Upper lobe of left lung (tissue), 6 donors: ENCODE results near the gene TGFBR3L. TPM values are rescaled to one million over a fixed set of nuclear protein-coding genes. Genes with fewer than 3 reads are reported as not detected.

Experiments
- ATAC-seq, 2 donors: fragments of 200-7000 bp; cut with Tn5 transposase; one replicate each; pipeline ENCODE4 v1.9.1; 2022; ENCODE audit warnings: mild to moderate bottlenecking in 2 of 2, moderate library complexity in 2 of 2; ENCODE audit not compliant: low FRiP score in 2 of 2
- DNase-seq, 2 donors: peaks; one replicate each; pipeline ENCODE4 v3.0.0-alpha.2; 2019 to 2020
- H3K27ac ChIP-seq, 4 donors: fragments of 200-600 bp; sonication (generic); one replicate each; pipeline ENCODE4 v1.5.1; 2016 to 2019
- H3K27me3 ChIP-seq, 4 donors: fragments of 200-600 bp; sonication (generic); one replicate each; pipeline ENCODE4 v1.5.1; 2017 to 2019
- H3K36me3 ChIP-seq, 4 donors: fragments of 200-600 bp; sonication (generic); one replicate each; pipeline ENCODE4 v1.5.1; 2016 to 2019
- H3K4me1 ChIP-seq, 4 donors: fragments of 200-600 bp; sonication (generic); one replicate each; pipeline ENCODE4 v1.5.1; 2018 to 2019
- H3K4me3 ChIP-seq, 4 donors: fragments of 200-600 bp; sonication (generic); one replicate each; pipeline ENCODE4 v1.5.1; 2017 to 2019; ENCODE audit warnings: mild to moderate bottlenecking in 2 of 4, moderate library complexity in 1 of 4
- H3K9me3 ChIP-seq, 4 donors: fragments of 200-600 bp; sonication (generic); one replicate each; pipeline ENCODE4 v1.5.1; 2018 to 2019
- EP300 ChIP-seq, 4 donors: sonication (generic); formaldehyde crosslinking; IDR thresholded peaks; one replicate each; pipeline ENCODE4 v1.5.1; 2017; ENCODE audit warnings: antibody characterized with exemption in 4 of 4, control low read depth in 2 of 4
- POLR2A ChIP-seq, 4 donors: fragments of 450-650 bp; IDR thresholded peaks; one replicate each; pipeline ENCODE4 v1.5.1; 2016 to 2017; ENCODE audit warnings: antibody characterized with exemption in 4 of 4, mild to moderate bottlenecking in 2 of 4
- POLR2AphosphoS5 ChIP-seq, 2 donors: sonication (generic); formaldehyde crosslinking; IDR thresholded peaks; one replicate each; pipeline ENCODE4 v1.5.1; 2017; ENCODE audit warnings: antibody characterized with exemption in 2 of 2
- WGBS, 2 donors: methylation state at CpG; one replicate each; pipeline ENCODE4 v1.1.5; 2017 to 2018; 5-methylcytosine and 5-hydroxymethylcytosine counted together
- total RNA-seq, 6 donors: library from RNA; depleted of rRNA in 4 of 6; stranded (reverse); fragments of >200 nt in 4 of 6; gene quantifications; one replicate each; pipeline versions ENCODE4 v1.1.0 to v1.2.1, GENCODE V29; 2016 to 2021
- TF ChIP-seq, protein P1 (sequence below), 6 experiments: fragments of 450-650 bp in 4 of 6; fragments of 200-600 bp in 2 of 6; sonication (generic) in 2 of 6; IDR thresholded peaks; one replicate each; pipeline ENCODE4 v1.5.1; 2016 to 2019; ENCODE audit warnings: antibody characterized with exemption in 6 of 6
- donor health status: DM: no; HTN: no; CAD: no; lungs with moderate emphysema.
- donor health status: DM: no; HTN: yes; CAD: no; lungs with severe emphysema.

TGFBR3L gene
- total RNA-seq, 6 donors from 2014 or later = 0.37 to 1.1 TPM; not detected in 4

DNA sequence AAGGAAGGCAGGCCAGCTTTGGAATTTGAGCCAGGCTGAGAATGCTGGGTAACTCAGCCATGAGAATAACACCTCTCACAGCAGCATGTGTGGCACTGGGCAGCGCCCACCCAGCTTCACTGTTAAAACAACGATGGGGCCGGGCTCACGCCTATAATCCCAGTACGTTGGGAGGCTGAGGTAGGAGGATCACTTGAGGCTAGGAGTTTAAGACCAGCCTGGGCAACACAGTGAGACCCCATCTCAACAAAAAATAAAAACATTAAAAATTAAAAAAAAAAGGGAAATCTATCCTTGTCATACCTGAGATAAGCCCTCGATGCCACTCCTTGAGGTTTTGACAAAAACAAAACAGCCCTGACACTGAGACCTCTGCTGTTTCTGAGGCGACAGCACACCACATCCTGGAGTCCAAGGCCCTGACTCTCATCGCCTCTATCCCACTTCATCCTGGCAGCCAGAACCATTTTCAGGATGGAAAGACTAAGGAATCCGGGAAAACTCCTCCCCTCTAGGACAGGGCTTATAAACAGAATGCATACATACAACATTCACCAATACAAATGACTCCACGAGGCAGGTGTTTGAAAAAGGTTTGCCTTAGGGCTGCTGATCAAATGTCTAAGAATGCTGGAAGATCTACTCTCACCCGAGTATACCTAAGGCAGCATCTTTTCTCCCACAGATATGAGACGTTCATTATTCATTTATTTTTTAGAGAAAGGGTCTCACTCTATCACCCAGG is 51.5 kb downstream of the TGFBR3L start:
- H3K4me1 ChIP-seq = no peaks in the 10 kb centered on the region
- DNase-seq (no peak), ATAC-seq (no peak)
- 83 to 90% methylated on average over 12 of the region's 12 CpGs for WGBS, 2 donors
- no peaks in the 10 kb centered on the region for H3K27me3 ChIP-seq
- H3K27ac ChIP-seq = no peak overlapping the region
- peaks cover 5 to 94% (median 78%) of the 10 kb centered on the region in 4 donors for H3K36me3 ChIP-seq
- TF ChIP-seq, protein P1, sequence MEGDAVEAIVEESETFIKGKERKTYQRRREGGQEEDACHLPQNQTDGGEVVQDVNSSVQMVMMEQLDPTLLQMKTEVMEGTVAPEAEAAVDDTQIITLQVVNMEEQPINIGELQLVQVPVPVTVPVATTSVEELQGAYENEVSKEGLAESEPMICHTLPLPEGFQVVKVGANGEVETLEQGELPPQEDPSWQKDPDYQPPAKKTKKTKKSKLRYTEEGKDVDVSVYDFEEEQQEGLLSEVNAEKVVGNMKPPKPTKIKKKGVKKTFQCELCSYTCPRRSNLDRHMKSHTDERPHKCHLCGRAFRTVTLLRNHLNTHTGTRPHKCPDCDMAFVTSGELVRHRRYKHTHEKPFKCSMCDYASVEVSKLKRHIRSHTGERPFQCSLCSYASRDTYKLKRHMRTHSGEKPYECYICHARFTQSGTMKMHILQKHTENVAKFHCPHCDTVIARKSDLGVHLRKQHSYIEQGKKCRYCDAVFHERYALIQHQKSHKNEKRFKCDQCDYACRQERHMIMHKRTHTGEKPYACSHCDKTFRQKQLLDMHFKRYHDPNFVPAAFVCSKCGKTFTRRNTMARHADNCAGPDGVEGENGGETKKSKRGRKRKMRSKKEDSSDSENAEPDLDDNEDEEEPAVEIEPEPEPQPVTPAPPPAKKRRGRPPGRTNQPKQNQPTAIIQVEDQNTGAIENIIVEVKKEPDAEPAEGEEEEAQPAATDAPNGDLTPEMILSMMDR (IDR thresholded peaks at IDR 0.05) = no peak
- TF ChIP-seq POLR2AphosphoS5 (IDR thresholded peaks at IDR 0.05) = no peak
- TF ChIP-seq POLR2A (IDR thresholded peaks at IDR 0.05) = no peak
- TF ChIP-seq EP300 (IDR thresholded peaks at IDR 0.05) = no peak
- H3K4me3 ChIP-seq = no peak overlapping the region
- no peaks in the 10 kb centered on the region for H3K9me3 ChIP-seq

DNA sequence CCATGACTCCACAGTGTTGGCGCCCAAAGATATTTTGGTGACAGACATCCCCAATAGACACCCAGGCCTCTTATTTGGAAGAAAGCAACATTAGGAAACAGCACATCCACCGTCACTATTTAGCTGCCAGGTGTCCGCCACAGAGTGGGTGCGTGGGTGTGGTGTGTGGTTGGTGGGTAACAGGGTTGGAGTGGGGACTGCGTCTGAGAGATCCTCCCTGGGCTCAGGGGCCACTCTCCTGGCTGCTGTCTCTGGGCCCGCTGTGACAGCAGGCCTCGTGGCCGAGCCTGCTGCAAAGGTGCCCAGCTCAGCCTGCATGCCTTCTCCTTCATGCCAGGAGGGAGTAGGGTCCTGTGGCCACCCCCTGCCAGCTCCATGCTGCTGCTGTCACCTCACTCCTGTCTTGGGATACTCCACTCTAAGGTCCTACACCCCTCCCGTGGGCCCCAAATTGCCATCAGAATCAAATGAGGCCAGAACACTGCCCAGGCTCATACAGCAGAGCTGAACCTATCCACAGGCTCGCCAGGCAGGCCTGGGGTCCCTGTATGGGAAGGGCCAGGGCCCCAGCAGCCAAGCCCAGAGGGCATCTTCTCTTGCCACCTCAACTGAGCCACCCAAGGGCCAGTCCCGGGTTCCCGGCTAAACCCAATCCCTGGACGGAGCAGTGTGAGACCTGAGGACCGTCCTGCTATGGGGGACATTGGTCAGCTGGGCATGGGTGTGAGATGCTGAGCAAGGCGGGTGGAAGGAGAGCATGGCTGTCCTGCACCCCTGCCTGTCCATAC is 53.6 kb downstream of the TGFBR3L start:
- DNase-seq = no peak
- Histone ChIP-seq H3K27ac (no peak overlapping the region), H3K36me3 (peaks cover 5 to 94% (median 71%) of the 10 kb centered on the region in 4 donors), H3K4me3 (no peak overlapping the region), H3K27me3 (no peaks in the 10 kb centered on the region), H3K9me3 (no peaks in the 10 kb centered on the region), H3K4me1 (no peaks in the 10 kb centered on the region)
- TF ChIP-seq, protein P1 (IDR thresholded peaks at IDR 0.05) = no peak
- TF ChIP-seq POLR2AphosphoS5 (IDR thresholded peaks at IDR 0.05) (no peak), POLR2A (IDR thresholded peaks at IDR 0.05) (no peak)
- WGBS, 2 donors = 91 to 95% methylated on average over 13 of the region's 15 CpGs
- no peak for ATAC-seq

Other genes starting within 250 kb of the TGFBR3L start
- gene RETN, start 245.8 kb upstream of the TGFBR3L start, total RNA-seq = 10 to 100 TPM in 3 of 6 donors, 1 to 10 TPM in 3; 2.5 to 59.2 (median 13.8) TPM
- 100 to 1,000 TPM in 2 of 6 donors, 10 to 100 TPM in 3, 1 to 10 TPM in 1; 9.4 to 160 (median 36.6) TPM for gene MCEMP1, start 237.7 kb upstream of the TGFBR3L start, total RNA-seq
- gene TRAPPC5, start 234.0 kb upstream of the TGFBR3L start, total RNA-seq = 100 to 1,000 TPM in 1 of 6 donors, 10 to 100 TPM in 5; 33.9 to 105 (median 52.0) TPM
- 1 to 10 TPM in 1 of 6 donors, under 1 TPM in 1, not detected in 4; 0.83 to 2.9 TPM for gene FCER2, start 212.7 kb upstream of the TGFBR3L start, total RNA-seq
- 1 to 10 TPM in 3 of 6 donors, under 1 TPM in 1, not detected in 2; 0.40 to 2.5 (median 1.5) TPM for gene CLEC4G, start 182.7 kb upstream of the TGFBR3L start, total RNA-seq
- gene CD209, start 167.3 kb upstream of the TGFBR3L start, total RNA-seq = 10 to 100 TPM in 1 of 6 donors, 1 to 10 TPM in 3, under 1 TPM in 2; 0.55 to 14.8 (median 1.7) TPM
- gene CLEC4M, start 151.6 kb upstream of the TGFBR3L start, total RNA-seq = 1 to 10 TPM in 4 of 6 donors, under 1 TPM in 1, not detected in 1; 0.86 to 7.4 (median 3.1) TPM
- gene EVI5L, start 84.6 kb upstream of the TGFBR3L start, total RNA-seq = 10 to 100 TPM; 12.0 to 24.1 (median 15.6) TPM
- gene PRR36, start 40.4 kb upstream of the TGFBR3L start, total RNA-seq = 1 to 10 TPM in 5 of 6 donors, under 1 TPM in 1; 0.46 to 9.4 (median 2.7) TPM
- gene LRRC8E, start 26.3 kb upstream of the TGFBR3L start, total RNA-seq = 10 to 100 TPM in 1 of 6 donors, 1 to 10 TPM in 5; 1.0 to 11.7 (median 6.9) TPM
- 10 to 100 TPM; 21.1 to 61.8 (median 33.0) TPM for gene MAP2K7, start 11.0 kb upstream of the TGFBR3L start, total RNA-seq
- gene SNAPC2, start 5.5 kb downstream of the TGFBR3L start, total RNA-seq = 10 to 100 TPM in 5 of 6 donors, 1 to 10 TPM in 1; 5.2 to 28.0 (median 19.2) TPM
- 10 to 100 TPM in 3 of 6 donors, 1 to 10 TPM in 3; 1.2 to 28.3 (median 13.4) TPM for gene CTXN1, start 11.3 kb downstream of the TGFBR3L start, total RNA-seq
- 10 to 100 TPM; 39.8 to 83.2 (median 52.7) TPM for gene TIMM44, start 28.8 kb downstream of the TGFBR3L start, total RNA-seq
- 10 to 100 TPM; 21.0 to 71.1 (median 36.1) TPM for gene ELAVL1, start 90.8 kb downstream of the TGFBR3L start, total RNA-seq
- gene CCL25, start 137.9 kb downstream of the TGFBR3L start, total RNA-seq = not detected
- 100 to 1,000 TPM in 1 of 6 donors, 10 to 100 TPM in 1, 1 to 10 TPM in 3, under 1 TPM in 1; 0.10 to 106 (median 8.0) TPM for gene FBN3, start 234.8 kb downstream of the TGFBR3L start, total RNA-seq